ENCODE data around the gene NRXN2.

The NRXN2 gene

GRCh38 chr11:64613648-64614047, 109.3 kb downstream of the NRXN2 start:
- no peak overlapping the region for H3K4me3 ChIP-seq (replicated peaks; ENCODE audit: low read depth, low read length)
- DNase-seq (ENCODE audit: low read depth), result no peak
- no peak for TF ChIP-seq CTCF (IDR thresholded peaks at IDR 0.05; ENCODE audit: low read length, missing control alignments)

GRCh38 chr11:64611869-64612646, 110.9 kb downstream of the NRXN2 start:
- H3K4me3 ChIP-seq (replicated peaks; ENCODE audit: low read depth, low read length), result no peak overlapping the region
- no peak for DNase-seq (ENCODE audit: low read depth)
- no peak for TF ChIP-seq CTCF (IDR thresholded peaks at IDR 0.05; ENCODE audit: low read length, missing control alignments)

GRCh38 chr11:64611176-64611575, 111.8 kb downstream of the NRXN2 start:
- no peak for TF ChIP-seq CTCF (IDR thresholded peaks at IDR 0.05; ENCODE audit: low read length, missing control alignments)
- no peak overlapping the region for H3K4me3 ChIP-seq (replicated peaks; ENCODE audit: low read depth, low read length)
- no peak for DNase-seq (ENCODE audit: low read depth)

GRCh38 chr11:64610596-64610995, 112.4 kb downstream of the NRXN2 start:
- no peak for TF ChIP-seq CTCF (IDR thresholded peaks at IDR 0.05; ENCODE audit: low read length, missing control alignments)
- no peak overlapping the region for H3K4me3 ChIP-seq (replicated peaks; ENCODE audit: low read depth, low read length)
- no peak for DNase-seq (ENCODE audit: low read depth)

- H3K4me3 ChIP-seq (replicated peaks; ENCODE audit: low read depth, low read length), result no peak overlapping the region
Observed at GRCh38 chr11:64609436-64610047, 113.5 kb downstream of the NRXN2 start.

GRCh38 chr11:64608636-64609035, 114.4 kb downstream of the NRXN2 start:
- no peak overlapping the region for H3K4me3 ChIP-seq (replicated peaks; ENCODE audit: low read depth, low read length)
- no peak for TF ChIP-seq CTCF (IDR thresholded peaks at IDR 0.05; ENCODE audit: low read length, missing control alignments)
- no peak for DNase-seq (ENCODE audit: low read depth)

More at GRCh38 chr11:64609436-64610047, 113.5 kb downstream of the NRXN2 start:
- no peak for DNase-seq (ENCODE audit: low read depth)
- no peak for TF ChIP-seq CTCF (IDR thresholded peaks at IDR 0.05; ENCODE audit: low read length, missing control alignments)

Data from fibroblast of pulmonary artery (primary cell).